ENCODE results near the gene DOHH. TPM values are rescaled to one million over a fixed set of nuclear protein-coding genes. Genes with fewer than 3 reads are reported as not detected.
A peak's percentile ranks its signal among the peaks of the same experiment; 100 is the strongest.

DOHH gene
- total and polyA plus RNA-seq, 9 of the 15 experiments (the other 6 are each of a cell fraction or from before 2014, with no cell fraction given) = 0.14 to 47.2 (median 5.1) TPM

- POLR2A ChIA-PET = interaction anchor here (0.6 to 1.3 kb wide), 3 partner anchors 9 to 1328 kb away, joined by 3 to 4 read pairs (median 4); no protein-coding TSS in a partner anchor
- Histone ChIP-seq H4K20me1 (replicated peaks; ENCODE audit: control insufficient read depth, insufficient read depth, low read length) (peaks cover 4% of the 10 kb centered on the region), H3K9me1 (ENCODE audit: control insufficient read depth, insufficient read depth, low read length) (no peaks in the 10 kb centered on the region), H3K4me1 (replicated peaks in 1 of 2; ENCODE audit: control insufficient read depth in 2 of 2, insufficient read depth in 2 of 2, low read length in 2 of 2) (peaks cover 0 to 54% of the 10 kb centered on the region in 2 experiments; a peak in 2 of 5 replicates), H3K9ac (ENCODE audit: insufficient read depth in 1 of 2, low read depth in 2 of 2, low read length in 2 of 2) (no peak overlapping the region), H3K9me3 (replicated peaks; ENCODE audit: control insufficient read depth, insufficient read depth, low read depth, low read length) (no peaks in the 10 kb centered on the region), H3K36me3 (ENCODE audit: control insufficient read depth, insufficient read depth, low read length) (peaks cover 78% of the 10 kb centered on the region), H3K4me2 (ENCODE audit: insufficient read depth, low read length) (no peak overlapping the region), H3K4me3 (no peak overlapping the region), H3K79me2 (ENCODE audit: control insufficient read depth, insufficient read depth, low read length) (peaks cover 2% of the 10 kb centered on the region; the same call in 2 of the 3 replicates), H3K27me3 (ENCODE audit: control insufficient read depth in 2 of 2, insufficient read depth in 2 of 2, low read length in 2 of 2) (no peaks in the 10 kb centered on the region), H2AFZ (ENCODE audit: low read depth, low read length) (no peak overlapping the region), H3K27ac (ENCODE audit: extremely low read depth, low read depth, low read length) (no peak overlapping the region)
- FAIRE-seq (no peak), DNase-seq (ENCODE audit: extremely low read depth in 1 of 4, low spot score in 3 of 4) (peak in 1 of 4 experiments; percentile 10), ATAC-seq (no peak)
- intact Hi-C loops (cut with micrococcal nuclease) (no loop called here), in situ Hi-C loops (cut with MboI) (no loop called here)
- BruUV-seq (replicated peaks) = no TSS peak
- CTCF ChIA-PET (ENCODE audit: low intra/inter-chr PET ratio) = no interaction called here
- WGBS (ENCODE audit: insufficient coverage, low coverage, missing lambda C conversion rate) = 92% methylated on average over 15 of the region's 15 CpGs
- TF ChIP-seq TOE1 (IDR thresholded peaks at IDR 0.05; ENCODE audit: borderline replicate concordance) = no peak
- TF ChIP-seq TOE1 (CRISPR knock-in tag; IDR thresholded peaks at IDR 0.05; ENCODE audit: borderline replicate concordance, low read depth) = no peak
- TF ChIP-seq TSC22D4 (tag; IDR thresholded peaks at IDR 0.05) = no peak
- no peak for TF ChIP-seq SMARCA5 (IDR thresholded peaks at IDR 0.05)
- TF ChIP-seq SP1 (CRISPR knock-in tag; IDR thresholded peaks at IDR 0.05) = no peak
- TF ChIP-seq CTCF (IDR thresholded peaks at IDR 0.05 in 2 of 3, conservative IDR thresholded peaks at IDR 0.05 in 1 of 3; ENCODE audit: insufficient read depth in 2 of 3, low read depth in 1 of 3, low read length in 3 of 3) = no peak
- no peak for TF ChIP-seq ZBTB49 (CRISPR knock-in tag; IDR thresholded peaks at IDR 0.05; ENCODE audit: borderline replicate concordance)
- 0 out of 4 replicates have a peak, but pooled peaks of 1 of the 2 experiments have one; percentile 9 for TF ChIP-seq RCOR1 (IDR thresholded peaks at IDR 0.05; ENCODE audit: borderline replicate concordance in 1 of 2, low read depth in 2 of 2, low read length in 2 of 2)
- TF ChIP-seq BCOR (IDR thresholded peaks at IDR 0.05) = peak; percentile 72; the same call in 1 of the 2 replicates
- TF ChIP-seq ZNF76 (CRISPR knock-in tag; IDR thresholded peaks at IDR 0.05; ENCODE audit: borderline replicate concordance) = no peak
- TF ChIP-seq CBFA2T3 (IDR thresholded peaks at IDR 0.05) = no peak
- peak; percentile 54 for TF ChIP-seq RBM25 (IDR thresholded peaks at IDR 0.05; ENCODE audit: low read depth, low read length, severe bottlenecking)
- TF ChIP-seq HIVEP1 (CRISPR knock-in tag; IDR thresholded peaks at IDR 0.05) = no peak
- TF ChIP-seq SRF (CRISPR knock-in tag; IDR thresholded peaks at IDR 0.05) = no peak
- TF ChIP-seq ZFP1 (CRISPR knock-in tag; IDR thresholded peaks at IDR 0.05) = no peak
- TF ChIP-seq ZNF707 (CRISPR knock-in tag; conservative IDR thresholded peaks at IDR 0.05) = no peak
- TF ChIP-seq ZBTB33 (CRISPR knock-in tag; IDR thresholded peaks at IDR 0.05) = peak; percentile 41
Observed at GRCh38 chr19:3459965-3460582, 40.4 kb downstream of the DOHH start.
